Measurements from ENCODE around the gene HELZ. TPM values are rescaled to one million over a fixed set of nuclear protein-coding genes. Genes with fewer than 3 reads are reported as not detected.

The HELZ gene, protein sequence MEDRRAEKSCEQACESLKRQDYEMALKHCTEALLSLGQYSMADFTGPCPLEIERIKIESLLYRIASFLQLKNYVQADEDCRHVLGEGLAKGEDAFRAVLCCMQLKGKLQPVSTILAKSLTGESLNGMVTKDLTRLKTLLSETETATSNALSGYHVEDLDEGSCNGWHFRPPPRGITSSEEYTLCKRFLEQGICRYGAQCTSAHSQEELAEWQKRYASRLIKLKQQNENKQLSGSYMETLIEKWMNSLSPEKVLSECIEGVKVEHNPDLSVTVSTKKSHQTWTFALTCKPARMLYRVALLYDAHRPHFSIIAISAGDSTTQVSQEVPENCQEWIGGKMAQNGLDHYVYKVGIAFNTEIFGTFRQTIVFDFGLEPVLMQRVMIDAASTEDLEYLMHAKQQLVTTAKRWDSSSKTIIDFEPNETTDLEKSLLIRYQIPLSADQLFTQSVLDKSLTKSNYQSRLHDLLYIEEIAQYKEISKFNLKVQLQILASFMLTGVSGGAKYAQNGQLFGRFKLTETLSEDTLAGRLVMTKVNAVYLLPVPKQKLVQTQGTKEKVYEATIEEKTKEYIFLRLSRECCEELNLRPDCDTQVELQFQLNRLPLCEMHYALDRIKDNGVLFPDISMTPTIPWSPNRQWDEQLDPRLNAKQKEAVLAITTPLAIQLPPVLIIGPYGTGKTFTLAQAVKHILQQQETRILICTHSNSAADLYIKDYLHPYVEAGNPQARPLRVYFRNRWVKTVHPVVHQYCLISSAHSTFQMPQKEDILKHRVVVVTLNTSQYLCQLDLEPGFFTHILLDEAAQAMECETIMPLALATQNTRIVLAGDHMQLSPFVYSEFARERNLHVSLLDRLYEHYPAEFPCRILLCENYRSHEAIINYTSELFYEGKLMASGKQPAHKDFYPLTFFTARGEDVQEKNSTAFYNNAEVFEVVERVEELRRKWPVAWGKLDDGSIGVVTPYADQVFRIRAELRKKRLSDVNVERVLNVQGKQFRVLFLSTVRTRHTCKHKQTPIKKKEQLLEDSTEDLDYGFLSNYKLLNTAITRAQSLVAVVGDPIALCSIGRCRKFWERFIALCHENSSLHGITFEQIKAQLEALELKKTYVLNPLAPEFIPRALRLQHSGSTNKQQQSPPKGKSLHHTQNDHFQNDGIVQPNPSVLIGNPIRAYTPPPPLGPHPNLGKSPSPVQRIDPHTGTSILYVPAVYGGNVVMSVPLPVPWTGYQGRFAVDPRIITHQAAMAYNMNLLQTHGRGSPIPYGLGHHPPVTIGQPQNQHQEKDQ (N-terminal part only)
- total RNA-seq, result 72.5 TPM
- long read RNA-seq, partial matches to known transcripts, result 11 of 30 reads
- long read RNA-seq, other reads (novel, unspliced or antisense), result 17 of 30 reads

DNA sequence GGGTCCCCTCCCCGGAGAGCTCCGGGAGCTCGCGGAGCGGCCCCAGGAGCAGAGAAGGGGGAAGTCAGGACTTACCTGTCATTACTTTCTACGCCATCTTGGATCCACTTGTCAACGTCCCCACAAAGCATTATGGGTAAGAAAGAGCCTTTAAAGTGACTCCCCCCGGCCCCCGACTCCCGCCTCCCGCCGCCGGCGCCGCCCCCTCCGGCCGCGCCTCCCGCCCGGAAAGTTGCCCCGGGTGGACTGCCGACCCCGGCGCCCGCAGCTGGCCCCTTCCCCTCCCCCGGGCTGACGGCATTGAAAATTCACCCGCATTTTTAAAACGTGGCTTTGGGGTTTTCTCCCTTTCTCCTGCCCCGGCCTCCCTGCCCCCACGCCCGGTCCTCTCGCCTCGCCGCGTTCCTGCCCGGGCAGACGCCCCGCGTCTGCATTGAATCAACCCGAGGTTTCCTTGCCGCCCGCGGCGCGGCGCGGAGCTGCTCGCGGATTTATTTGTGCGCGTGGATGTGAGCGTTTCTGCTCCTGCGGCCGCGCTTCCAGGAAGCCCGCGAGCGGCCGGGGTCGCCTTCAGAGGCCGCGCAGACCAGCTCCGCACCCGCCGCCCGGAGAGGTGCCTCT is at the start of gene HELZ:
TSS of gene HELZ (minus strand) at position 124 of the 621 bp plus-strand sequence. CDS start 26,392 bp downstream, outside the sequence.
- H3K4me3 ChIP-seq, result peak within 1 kb of the TSS; percentile 98
- H3K36me3 ChIP-seq, result peaks cover 4% of the 10 kb centered on the region
- TF ChIP-seq, protein P1, sequence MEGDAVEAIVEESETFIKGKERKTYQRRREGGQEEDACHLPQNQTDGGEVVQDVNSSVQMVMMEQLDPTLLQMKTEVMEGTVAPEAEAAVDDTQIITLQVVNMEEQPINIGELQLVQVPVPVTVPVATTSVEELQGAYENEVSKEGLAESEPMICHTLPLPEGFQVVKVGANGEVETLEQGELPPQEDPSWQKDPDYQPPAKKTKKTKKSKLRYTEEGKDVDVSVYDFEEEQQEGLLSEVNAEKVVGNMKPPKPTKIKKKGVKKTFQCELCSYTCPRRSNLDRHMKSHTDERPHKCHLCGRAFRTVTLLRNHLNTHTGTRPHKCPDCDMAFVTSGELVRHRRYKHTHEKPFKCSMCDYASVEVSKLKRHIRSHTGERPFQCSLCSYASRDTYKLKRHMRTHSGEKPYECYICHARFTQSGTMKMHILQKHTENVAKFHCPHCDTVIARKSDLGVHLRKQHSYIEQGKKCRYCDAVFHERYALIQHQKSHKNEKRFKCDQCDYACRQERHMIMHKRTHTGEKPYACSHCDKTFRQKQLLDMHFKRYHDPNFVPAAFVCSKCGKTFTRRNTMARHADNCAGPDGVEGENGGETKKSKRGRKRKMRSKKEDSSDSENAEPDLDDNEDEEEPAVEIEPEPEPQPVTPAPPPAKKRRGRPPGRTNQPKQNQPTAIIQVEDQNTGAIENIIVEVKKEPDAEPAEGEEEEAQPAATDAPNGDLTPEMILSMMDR (IDR thresholded peaks at IDR 0.05), result no peak
- peak within 1 kb of the TSS; percentile 95 for H3K27ac ChIP-seq
- DNase-seq (peak; percentile 87), ATAC-seq (peak; percentile 87)
- intact Hi-C loops (cut with DNase I), result no loop called here
- H3K4me1 ChIP-seq, result peaks cover 45% of the 10 kb centered on the region
- no peaks in the 10 kb centered on the region for H3K27me3 ChIP-seq
- no peaks in the 10 kb centered on the region for H3K9me3 ChIP-seq

DNA sequence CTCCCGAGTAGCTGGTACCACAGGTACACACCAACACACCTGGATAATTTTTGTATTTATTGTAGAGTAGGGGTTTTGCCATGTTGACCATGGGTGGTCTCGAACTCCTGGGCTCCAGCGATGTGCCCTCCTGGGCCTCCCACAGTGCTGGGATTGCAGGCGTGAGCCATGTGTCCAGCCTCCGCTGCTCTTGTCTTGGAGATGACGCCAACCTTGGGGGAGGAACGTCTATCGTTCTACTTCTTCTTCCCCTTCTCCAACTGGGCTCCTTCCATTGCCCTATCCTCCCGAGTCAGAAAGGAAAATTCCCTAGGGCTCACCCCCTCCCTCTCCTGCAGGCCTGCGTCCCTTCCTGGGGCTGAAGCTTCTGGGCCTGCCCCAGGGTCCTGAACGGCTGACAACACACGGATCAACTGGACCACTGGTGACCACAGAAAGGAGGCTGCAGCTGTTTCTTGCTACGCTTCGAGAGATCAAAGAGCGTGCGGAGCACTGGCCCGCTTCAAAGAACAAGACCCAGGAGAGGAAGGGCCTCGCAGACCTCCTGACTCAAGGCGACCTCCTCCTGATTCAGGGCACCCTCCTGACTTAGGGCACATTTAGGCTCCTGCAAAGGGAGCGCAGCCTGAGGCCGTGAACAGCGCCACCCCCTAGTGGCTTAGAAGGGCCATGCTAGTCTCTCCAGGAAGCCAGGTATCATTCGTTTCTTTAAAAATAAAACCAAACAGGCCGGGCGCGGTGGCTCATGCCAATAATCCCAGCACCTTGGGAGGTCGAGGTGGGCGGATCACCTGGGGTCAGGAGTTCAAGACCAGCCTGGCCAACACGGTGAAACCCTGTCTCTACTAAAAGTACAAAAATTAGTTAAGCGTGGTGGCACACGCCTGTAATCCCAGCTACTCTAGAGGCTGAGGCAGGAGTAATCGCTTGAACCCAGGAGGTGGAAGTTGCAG is 48.5 kb upstream of the HELZ start:
- TF ChIP-seq, protein P1 (IDR thresholded peaks at IDR 0.05), result peak; percentile 87
- Histone ChIP-seq H3K27me3 (no peaks in the 10 kb centered on the region), H3K4me1 (no peaks in the 10 kb centered on the region), H3K27ac (no peak overlapping the region), H3K4me3 (no peak overlapping the region), H3K9me3 (no peaks in the 10 kb centered on the region), H3K36me3 (no peaks in the 10 kb centered on the region)
- ATAC-seq (peak; percentile 92), DNase-seq (peak; percentile 85)
- intact Hi-C loops (cut with DNase I), result no loop called here

DNA sequence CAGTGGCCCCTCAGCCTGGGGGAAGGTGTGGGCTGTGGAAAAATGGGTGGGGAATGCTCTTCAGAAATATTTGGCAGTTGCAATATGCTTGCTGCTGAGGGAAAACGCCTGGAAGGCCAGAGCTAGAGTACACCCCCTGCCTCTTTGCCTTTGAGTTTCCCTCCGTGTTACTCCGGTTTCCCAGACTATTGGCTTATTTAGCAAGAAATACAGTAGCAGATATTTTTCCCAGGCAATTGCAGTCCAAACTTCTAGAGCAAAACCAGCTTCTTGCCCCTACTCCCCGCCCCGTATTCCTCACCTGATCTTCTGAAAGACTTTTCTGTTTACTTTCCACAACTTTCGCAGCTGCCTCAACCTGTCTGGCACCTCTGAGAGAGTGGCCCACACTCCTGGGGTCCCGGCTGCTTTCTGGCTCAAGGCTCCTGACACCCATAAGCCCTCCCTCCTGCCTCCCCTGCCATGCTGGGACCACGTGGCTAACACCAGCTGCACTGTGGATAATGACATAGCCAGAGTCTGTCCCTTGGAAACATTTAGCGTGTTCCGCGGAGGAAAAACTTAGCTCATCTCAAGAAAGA is 45.8 kb upstream of the HELZ start:
- no peaks in the 10 kb centered on the region for H3K27me3 ChIP-seq
- no peaks in the 10 kb centered on the region for H3K4me1 ChIP-seq
- H3K9me3 ChIP-seq, result no peaks in the 10 kb centered on the region
- ATAC-seq (no peak), DNase-seq (no peak)
- no peak overlapping the region for H3K4me3 ChIP-seq
- H3K36me3 ChIP-seq, result no peaks in the 10 kb centered on the region
- H3K27ac ChIP-seq, result no peak overlapping the region
- intact Hi-C loops (cut with DNase I), result no loop called here
- TF ChIP-seq, protein P1 (IDR thresholded peaks at IDR 0.05), result no peak

DNA sequence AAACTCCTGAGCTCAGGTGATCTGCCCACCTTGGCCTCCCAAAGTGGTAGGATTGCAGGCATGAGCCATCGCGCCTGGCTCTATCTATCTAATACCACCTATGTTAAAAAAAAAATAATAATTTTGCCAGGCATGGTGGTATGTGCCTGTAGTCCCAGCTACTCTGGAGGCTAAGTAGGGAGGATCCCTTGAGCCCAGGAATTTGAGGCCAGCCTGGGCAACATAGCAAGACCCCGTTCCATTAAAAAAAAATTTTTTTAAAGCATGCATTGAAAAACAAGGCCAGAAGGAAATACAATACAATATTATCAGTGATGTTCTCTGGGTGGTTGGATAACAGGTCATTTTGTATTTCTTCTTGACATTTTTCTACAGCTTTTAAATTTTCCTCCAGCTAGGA is 45.2 kb upstream of the HELZ start:
- DNase-seq (no peak), ATAC-seq (no peak)
- Histone ChIP-seq H3K9me3 (no peaks in the 10 kb centered on the region), H3K4me3 (no peak overlapping the region), H3K27me3 (no peaks in the 10 kb centered on the region), H3K27ac (no peak overlapping the region), H3K36me3 (no peaks in the 10 kb centered on the region), H3K4me1 (no peaks in the 10 kb centered on the region)
- TF ChIP-seq, protein P1 (IDR thresholded peaks at IDR 0.05), result no peak
- intact Hi-C loops (cut with DNase I), result no loop called here

Measured in upper lobe of right lung (tissue), 1 donor.